Fibroblast of lung (primary cell): ENCODE data around the gene SLC27A5. TPM values are rescaled to one million over a fixed set of nuclear protein-coding genes. Genes with fewer than 3 reads are reported as not detected.

Experiments
- DNase-seq, 2 donors: peaks; one replicate each; pipeline versions ENCODE4 v3.0.0 to v3.0.0-alpha.2; 2010; ENCODE audit warnings: low read depth in 2 of 2
- H2AFZ ChIP-seq: 2 replicates; pipeline ENCODE4 v1.5.1; 2012; ENCODE audit warnings: low read length, control low read depth, inconsistent platforms
- H3K27ac ChIP-seq: 2 replicates; pipeline ENCODE4 v1.5.1; 2011; ENCODE audit warnings: low read length, control low read depth; ENCODE audit not compliant: insufficient read depth
- H3K27me3 ChIP-seq: 2 replicates; pipeline ENCODE4 v1.5.1; 2011; ENCODE audit warnings: mild to moderate bottlenecking, low read length; ENCODE audit not compliant: control insufficient read depth, insufficient read depth
- H3K36me3 ChIP-seq: 2 replicates; pipeline ENCODE4 v1.5.1; 2011; ENCODE audit warnings: low read length; ENCODE audit not compliant: control insufficient read depth, insufficient read depth
- H3K4me1 ChIP-seq: 2 replicates; pipeline ENCODE4 v1.5.1; 2011; ENCODE audit warnings: low read length; ENCODE audit not compliant: control insufficient read depth, insufficient read depth; ENCODE audit errors: extremely low read depth
- H3K4me2 ChIP-seq: 2 replicates; pipeline ENCODE4 v1.5.1; 2011; ENCODE audit warnings: low read length, control low read depth; ENCODE audit not compliant: insufficient read depth; ENCODE audit errors: extremely low read depth
- H3K4me3 ChIP-seq, 4 experiments: fragments of 200-600 bp in 1 of 4; sonication (generic) in 1 of 4; replicated peaks in 1 of 4; 2 replicates each; pipeline ENCODE4 v1.5.1; 2011 to 2016; ENCODE audit warnings: low read length in 4 of 4, low read depth in 3 of 4, mild to moderate bottlenecking in 3 of 4, control low read depth in 2 of 4, inconsistent platforms in 1 of 4, mixed read lengths in 1 of 4; ENCODE audit not compliant: insufficient read depth in 1 of 4; ENCODE audit errors: control extremely low read depth in 1 of 4
- H3K79me2 ChIP-seq: 2 replicates; pipeline ENCODE4 v1.5.1; 2012; ENCODE audit warnings: mild to moderate bottlenecking, low read length, inconsistent platforms; ENCODE audit not compliant: control insufficient read depth, insufficient read depth
- H3K9ac ChIP-seq: 2 replicates; pipeline ENCODE4 v1.5.1; 2011; ENCODE audit warnings: mild to moderate bottlenecking, low read length, control low read depth; ENCODE audit not compliant: insufficient read depth
- H3K9me3 ChIP-seq: 2 replicates; pipeline ENCODE4 v1.5.1; 2012; ENCODE audit warnings: low read depth, low read length; ENCODE audit not compliant: control insufficient read depth, insufficient read depth
- H4K20me1 ChIP-seq: 2 replicates; pipeline ENCODE4 v1.5.1; 2011; ENCODE audit warnings: low read length; ENCODE audit not compliant: control insufficient read depth, insufficient read depth; ENCODE audit errors: extremely low read depth
- CTCF ChIP-seq, 2 donors: IDR thresholded peaks in 1 of 2; conservative IDR thresholded peaks in 1 of 2; 1 replicate in 1 of 2; 2 replicates in 1 of 2; pipeline ENCODE4 v1.5.1; 2011 to 2012; ENCODE audit warnings: low read length in 2 of 2, control low read depth in 1 of 2, inconsistent platforms in 1 of 2, low read depth in 1 of 2, mild to moderate bottlenecking in 1 of 2
- EZH2 ChIP-seq: IDR thresholded peaks from 2 replicates; pipeline ENCODE4 v1.5.1; 2012; ENCODE audit warnings: low read length, control low read depth, mild to moderate bottlenecking; ENCODE audit errors: missing control alignments
- polyA plus RNA-seq, 2 donors: library from polyadenylated mRNA; depleted of rRNA in 1 of 2; stranded (reverse) in 1 of 2; unstranded in 1 of 2; fragments of >200 nt; gene quantifications; 2 replicates each; pipeline ENCODE4 v1.2.1, GENCODE V29; 2011 to 2012; ENCODE audit warnings: missing spikeins in 1 of 2
- total RNA-seq: library from RNA; depleted of rRNA; stranded (reverse); fragments of >200 nt; gene quantifications from 2 replicates; pipeline ENCODE4 v1.2.1, GENCODE V29; 2014

SLC27A5 gene
- total and polyA plus RNA-seq, 2 donors (not counting 1 experiment from before 2014, with no cell fraction given) = 5.2 to 10.1 TPM

GRCh38 chr19:58555920-58556621 lies 44.3 kb upstream of the SLC27A5 start:
- TF ChIP-seq CTCF (conservative IDR thresholded peaks at IDR 0.05 in 1 of 2, IDR thresholded peaks at IDR 0.05 in 1 of 2; ENCODE audit: low read depth in 1 of 2, low read length in 2 of 2) (no peak), EZH2 (no peak)
- Histone ChIP-seq H2AFZ (no peak overlapping the region), H3K36me3 (peaks cover 25% of the 10 kb centered on the region), H3K9ac (no peak overlapping the region), H3K79me2 (peaks cover 36% of the 10 kb centered on the region), H3K9me3 (no peaks in the 10 kb centered on the region), H4K20me1 (no peaks in the 10 kb centered on the region), H3K27ac (peak overlapping the region; percentile 69), H3K27me3 (no peaks in the 10 kb centered on the region), H3K4me3 (peak overlapping the region in 1 of 4 experiments; percentile 79), H3K4me1 (peaks cover 20% of the 10 kb centered on the region), H3K4me2 (peak overlapping the region; percentile 92)
- DNase-seq = no peak

- Histone ChIP-seq H3K4me1 (peaks cover 20% of the 10 kb centered on the region), H3K9me3 (no peaks in the 10 kb centered on the region), H3K9ac (peak overlapping the region; percentile 48), H3K27me3 (no peaks in the 10 kb centered on the region), H3K4me2 (peak overlapping the region; percentile 89), H3K36me3 (peaks cover 30% of the 10 kb centered on the region), H2AFZ (peak overlapping the region; percentile 30), H3K79me2 (peaks cover 36% of the 10 kb centered on the region), H4K20me1 (no peaks in the 10 kb centered on the region), H3K27ac (peak overlapping the region; percentile 96), H3K4me3 (peak overlapping the region in 3 of 4 experiments; percentile 42 to 83 (median 54))
- no peak for DNase-seq
- no peak for TF ChIP-seq CTCF (conservative IDR thresholded peaks at IDR 0.05 in 1 of 2, IDR thresholded peaks at IDR 0.05 in 1 of 2; ENCODE audit: low read depth in 1 of 2, low read length in 2 of 2)
- no peak for TF ChIP-seq EZH2
These were observed 43.6 kb upstream of the SLC27A5 start for GRCh38 chr19:58555369-58555885.

- peak within 1 kb of the TSS; percentile 87 for H3K9ac ChIP-seq
- H3K27ac ChIP-seq = peak within 1 kb of the TSS; percentile 96
- DNase-seq = peak; percentile 96 to 97
- no peaks in the 10 kb centered on the region for H3K9me3 ChIP-seq
- H3K79me2 ChIP-seq = peaks cover 36% of the 10 kb centered on the region
- H3K4me3 ChIP-seq = peak within 1 kb of the TSS; percentile 83 to 95 (median 94)
- peak within 1 kb of the TSS; percentile 30 for H2AFZ ChIP-seq
- H3K4me1 ChIP-seq = peaks cover 20% of the 10 kb centered on the region
- no peaks in the 10 kb centered on the region for H3K27me3 ChIP-seq
- TF ChIP-seq CTCF (conservative IDR thresholded peaks at IDR 0.05 in 1 of 2, IDR thresholded peaks at IDR 0.05 in 1 of 2; ENCODE audit: low read depth in 1 of 2, low read length in 2 of 2) (no peak), EZH2 (no peak)
- peak within 1 kb of the TSS; percentile 100 for H3K4me2 ChIP-seq
- H3K36me3 ChIP-seq = peaks cover 37% of the 10 kb centered on the region
- no peaks in the 10 kb centered on the region for H4K20me1 ChIP-seq
These were observed 42.9 kb upstream of the SLC27A5 start, which contains the start of gene CHMP2A for GRCh38 chr19:58554494-58555368. TSS of gene CHMP2A (minus strand) at chr19:58555105. CDS start at chr19:58554212, 893 bp downstream.
